HEK293T (cell line): ENCODE data around the gene LGR5.
"Not testable (repeated sequence)": the region's sequence is repeated elsewhere in the genome, so short reads cannot be mapped to it uniquely, and the experiment has no call there.

Experiments used
- CTCF ChIA-PET: fragments of 350-600 bp; formaldehyde crosslinking; extraction: SDS; loops from one replicate; lab custom pipeline; 2021; ENCODE audit warnings: antibody characterized with exemption, inconsistent platforms; lab: Yijun Ruan, JAX
- POLR2A ChIA-PET: fragments of 350-600 bp; formaldehyde crosslinking; extraction: SDS; loops from one replicate; lab custom pipeline; 2020; ENCODE audit warnings: antibody characterized with exemption, inconsistent platforms; lab: Yijun Ruan, JAX
- DNase-seq: peaks from one replicate; pipeline ENCODE4 v3.0.0; 2012; ENCODE audit warnings: mixed read lengths; ENCODE audit errors: extremely low spot score
- ARNT ChIP-seq: fragments of 450-650 bp; IDR thresholded peaks from 2 replicates; pipeline ENCODE4 v1.6.1; 2017; ENCODE audit warnings: mild to moderate bottlenecking
- BHLHE40 ChIP-seq: fragments of 450-650 bp; IDR thresholded peaks from 2 replicates; pipeline ENCODE4 v1.6.1; 2016; ENCODE audit warnings: mild to moderate bottlenecking, moderate library complexity, borderline replicate concordance
- CTBP1 ChIP-seq: fragments of 450-650 bp; IDR thresholded peaks from 2 replicates; pipeline ENCODE4 v1.6.1; 2016; ENCODE audit warnings: borderline replicate concordance
- ELF4 ChIP-seq: fragments of 450-650 bp; IDR thresholded peaks from 2 replicates; pipeline ENCODE4 v1.6.1; 2017; ENCODE audit warnings: antibody characterized with exemption
- FOXA1 ChIP-seq: fragments of 450-650 bp; IDR thresholded peaks from 2 replicates; pipeline ENCODE4 v1.6.1; 2016; ENCODE audit warnings: mild to moderate bottlenecking
- FOXK2 ChIP-seq: fragments of 450-650 bp; IDR thresholded peaks from 2 replicates; pipeline ENCODE4 v1.6.1; 2016; ENCODE audit warnings: mild to moderate bottlenecking
- FOXM1 ChIP-seq: fragments of 450-650 bp; IDR thresholded peaks from 2 replicates; pipeline ENCODE4 v1.6.1; 2017; ENCODE audit warnings: mild to moderate bottlenecking, borderline replicate concordance
- HDGF ChIP-seq: fragments of 450-650 bp; IDR thresholded peaks from 2 replicates; pipeline ENCODE4 v1.6.1; 2017; ENCODE audit warnings: antibody characterized with exemption, borderline replicate concordance
- L3MBTL2 ChIP-seq: fragments of 450-650 bp; conservative IDR thresholded peaks from 2 replicates; pipeline ENCODE4 v1.6.1; 2016; ENCODE audit warnings: mild to moderate bottlenecking
- LEF1 ChIP-seq: fragments of 450-650 bp; IDR thresholded peaks from 2 replicates; pipeline ENCODE4 v1.6.1; 2017; ENCODE audit warnings: mild to moderate bottlenecking, borderline replicate concordance
- NFRKB ChIP-seq: fragments of 450-650 bp; IDR thresholded peaks from 2 replicates; pipeline ENCODE4 v1.6.1; 2016; ENCODE audit warnings: mild to moderate bottlenecking, moderate library complexity
- SP1 ChIP-seq: fragments of 450-650 bp; IDR thresholded peaks from 2 replicates; pipeline ENCODE4 v1.6.1; 2017
- SUZ12 ChIP-seq: fragments of 450-650 bp; IDR thresholded peaks from 2 replicates; pipeline ENCODE4 v1.6.1; 2016; ENCODE audit warnings: mild to moderate bottlenecking
- TARDBP ChIP-seq: fragments of 450-650 bp; IDR thresholded peaks from 2 replicates; pipeline ENCODE4 v1.6.1; 2016
- ZNF384 ChIP-seq: fragments of 450-650 bp; IDR thresholded peaks from 2 replicates; pipeline ENCODE4 v1.6.1; 2016
- TF ChIP-seq, protein P1 (sequence below): fragments of 450-650 bp; IDR thresholded peaks from 2 replicates; pipeline ENCODE4 v1.6.1; 2016

The LGR5 gene

DNA sequence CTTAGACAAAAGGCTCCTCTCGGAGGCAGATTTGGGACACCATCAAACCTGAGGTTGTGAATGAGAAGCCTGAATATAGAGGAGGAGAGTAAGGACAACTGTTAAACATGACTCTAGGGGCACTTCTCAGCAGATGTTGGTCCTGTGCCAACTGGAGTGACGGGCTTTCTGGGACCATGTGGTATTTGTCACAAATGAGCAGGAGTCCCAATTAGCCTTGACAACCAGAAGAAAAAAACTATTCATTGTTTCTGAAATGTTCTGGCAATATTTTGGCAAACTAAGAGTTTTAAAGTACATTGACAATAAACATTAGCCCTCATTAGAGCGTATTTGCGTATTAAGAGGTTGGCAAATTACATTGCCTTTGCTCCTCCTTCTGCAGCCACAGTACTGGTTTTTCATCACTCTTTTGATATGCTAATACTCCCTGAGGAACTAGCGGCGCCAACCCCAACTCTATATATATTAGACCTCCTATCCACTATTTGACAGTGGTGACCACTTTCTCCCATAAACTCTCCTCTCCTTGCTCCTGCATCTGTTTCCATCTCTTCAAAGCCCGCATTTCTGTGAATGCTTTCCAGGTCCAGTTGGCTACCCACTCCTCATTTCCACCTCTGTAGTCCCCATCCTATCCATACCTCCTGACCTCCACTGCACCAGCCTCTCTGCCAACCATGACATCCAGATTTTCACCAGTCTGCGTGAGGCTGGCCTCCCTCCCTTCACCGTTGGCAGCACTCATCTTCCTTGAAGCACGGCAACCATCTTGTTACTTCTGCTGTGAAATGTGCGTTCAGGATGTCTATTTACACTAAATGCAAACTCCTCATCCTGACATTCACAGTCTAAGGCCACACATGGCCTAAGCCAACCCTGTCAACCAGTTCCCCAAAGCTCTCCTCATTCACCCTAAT, 123.3 kb downstream of the LGR5 start:
- no peak for DNase-seq
- ChIA-PET POLR2A (no interaction called here), CTCF (no interaction called here)
- no peak for TF ChIP-seq TARDBP
- no peak for TF ChIP-seq FOXK2
- no peak for TF ChIP-seq FOXA1
- no peak for TF ChIP-seq LEF1
- TF ChIP-seq NFRKB: no peak
- no peak for TF ChIP-seq ZNF384
- TF ChIP-seq ELF4: no peak
- TF ChIP-seq, protein P1, sequence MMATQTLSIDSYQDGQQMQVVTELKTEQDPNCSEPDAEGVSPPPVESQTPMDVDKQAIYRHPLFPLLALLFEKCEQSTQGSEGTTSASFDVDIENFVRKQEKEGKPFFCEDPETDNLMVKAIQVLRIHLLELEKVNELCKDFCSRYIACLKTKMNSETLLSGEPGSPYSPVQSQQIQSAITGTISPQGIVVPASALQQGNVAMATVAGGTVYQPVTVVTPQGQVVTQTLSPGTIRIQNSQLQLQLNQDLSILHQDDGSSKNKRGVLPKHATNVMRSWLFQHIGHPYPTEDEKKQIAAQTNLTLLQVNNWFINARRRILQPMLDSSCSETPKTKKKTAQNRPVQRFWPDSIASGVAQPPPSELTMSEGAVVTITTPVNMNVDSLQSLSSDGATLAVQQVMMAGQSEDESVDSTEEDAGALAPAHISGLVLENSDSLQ: no peak
- TF ChIP-seq ARNT: no peak
- no peak for TF ChIP-seq BHLHE40
- no peak for TF ChIP-seq HDGF
- no peak for TF ChIP-seq CTBP1
- TF ChIP-seq L3MBTL2: no peak

DNA sequence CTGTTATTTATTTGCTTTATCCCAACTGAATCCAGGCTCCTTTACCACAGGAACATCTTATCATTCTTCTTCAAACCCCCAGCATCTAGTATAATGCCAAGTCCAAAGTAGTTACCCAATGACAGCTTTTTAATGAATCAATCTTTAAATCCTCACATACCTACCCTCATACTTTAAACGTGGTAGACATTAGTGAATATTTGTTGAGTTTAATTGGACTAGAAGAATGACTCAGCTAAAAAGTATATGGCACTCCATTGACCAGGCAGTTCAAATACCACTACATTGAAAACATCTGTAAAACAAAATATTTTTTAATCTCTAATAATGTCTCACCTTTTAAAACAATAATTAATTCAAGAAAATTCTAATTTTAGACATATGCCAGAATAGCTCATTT, 125.9 kb downstream of the LGR5 start:
- no peak for TF ChIP-seq LEF1
- TF ChIP-seq SP1: no peak
- no peak for TF ChIP-seq SUZ12
- TF ChIP-seq, protein P1: no peak
- no peak for TF ChIP-seq HDGF
- no peak for TF ChIP-seq FOXK2
- no peak for TF ChIP-seq TARDBP
- TF ChIP-seq CTBP1: no peak
- TF ChIP-seq ELF4: no peak
- no peak for TF ChIP-seq L3MBTL2
- TF ChIP-seq NFRKB: no peak
- no peak for TF ChIP-seq FOXA1
- TF ChIP-seq ARNT: no peak
- TF ChIP-seq BHLHE40: no peak
- no peak for TF ChIP-seq ZNF384
- POLR2A ChIA-PET: no interaction called here
- CTCF ChIA-PET: interaction anchor here (0.7 kb wide), 1 partner anchor 9 kb away, joined by 4 read pairs; no protein-coding TSS in a partner anchor
- no peak for DNase-seq

DNA sequence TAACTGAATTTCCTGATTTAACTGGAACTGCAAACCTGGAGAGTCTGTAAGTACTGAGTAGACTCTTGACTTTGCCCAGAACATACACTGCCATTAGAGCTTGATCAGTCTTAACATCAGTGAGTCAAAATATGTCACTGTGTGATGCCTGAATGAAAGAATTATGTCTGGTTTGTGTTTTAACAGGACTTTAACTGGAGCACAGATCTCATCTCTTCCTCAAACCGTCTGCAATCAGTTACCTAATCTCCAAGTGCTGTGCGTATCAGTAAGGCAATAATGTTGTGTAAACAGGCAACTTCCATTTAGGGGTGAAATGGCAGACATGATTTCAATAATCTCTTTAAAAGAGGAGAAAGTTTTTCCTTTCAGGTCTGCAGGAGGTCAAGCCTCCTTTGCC, 127.1 kb downstream of the LGR5 start:
- no peak for DNase-seq
- CTCF ChIA-PET: no interaction called here
- POLR2A ChIA-PET: no interaction called here
- TF ChIP-seq L3MBTL2 (no peak), SP1 (no peak), BHLHE40 (no peak), ELF4 (no peak), HDGF (no peak), FOXK2 (no peak), ARNT (no peak), NFRKB (no peak), TARDBP (no peak), LEF1 (no peak), FOXM1 (no peak), ZNF384 (no peak), SUZ12 (no peak), CTBP1 (no peak), FOXA1 (no peak)
- TF ChIP-seq, protein P1: no peak

DNA sequence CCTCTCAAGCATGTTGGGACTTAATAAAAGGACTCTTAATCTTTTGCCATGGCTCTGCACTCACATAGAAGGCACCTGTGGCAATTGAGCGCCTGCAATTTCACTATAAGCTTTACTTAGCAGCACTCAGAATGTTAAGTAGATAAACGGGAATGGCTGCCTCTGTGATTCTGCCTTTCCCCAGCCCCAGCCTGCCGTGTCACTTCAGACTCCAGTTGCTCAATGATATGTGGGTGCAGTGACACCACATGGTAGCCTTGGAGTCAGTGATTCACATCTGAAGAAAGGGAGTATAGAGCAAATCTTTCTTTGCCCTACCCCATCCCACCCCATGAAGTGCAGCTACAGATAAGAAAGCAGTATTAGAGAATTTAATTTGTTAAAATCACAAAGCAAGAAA, 127.9 kb downstream of the LGR5 start:
- TF ChIP-seq ELF4 (no peak), SUZ12 (no peak)
- TF ChIP-seq, protein P1: no peak
- POLR2A ChIA-PET: no interaction called here
- no peak for DNase-seq
- CTCF ChIA-PET: no interaction called here

DNA sequence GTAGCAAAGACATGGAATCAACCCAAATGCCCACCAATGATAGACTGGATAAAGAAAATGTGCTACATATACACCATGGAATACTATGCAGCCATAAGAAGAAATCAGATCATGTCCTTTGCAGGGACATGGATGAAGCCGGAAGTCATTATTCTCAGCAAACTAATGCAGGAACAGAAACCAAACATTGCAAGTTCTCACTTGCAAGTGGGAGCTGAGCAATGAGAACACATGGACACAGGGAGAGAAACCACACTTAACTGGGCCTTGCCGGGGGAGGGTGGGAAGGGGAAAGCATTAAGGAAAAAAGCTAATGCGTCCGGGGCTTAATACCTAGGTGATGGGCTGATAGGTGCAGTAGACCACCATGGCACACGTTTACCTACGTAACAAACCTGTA, 130.3 kb downstream of the LGR5 start:
- DNase-seq, POLR2A ChIA-PET, CTCF ChIA-PET: not testable (repeated sequence)

DNA sequence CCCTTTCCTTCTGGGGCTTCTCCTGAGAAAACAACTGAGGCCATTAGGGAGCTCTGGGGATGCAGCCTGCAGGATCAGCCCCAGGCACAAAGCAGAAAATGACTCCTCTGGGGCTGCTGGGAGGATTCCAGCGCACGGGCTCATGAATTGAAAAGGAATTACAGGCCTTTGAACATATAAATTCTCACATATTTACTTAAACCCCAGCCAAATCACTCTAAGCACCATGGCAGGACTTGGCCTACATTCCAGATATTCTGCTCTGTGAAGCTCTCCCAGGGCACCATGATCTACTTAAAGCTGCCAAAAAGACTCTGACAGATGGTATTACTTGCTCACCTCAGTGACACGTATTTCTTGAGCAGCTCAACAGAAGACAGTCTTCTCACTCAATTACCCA, 136.9 kb downstream of the LGR5 start:
- TF ChIP-seq, protein P1: no peak
- no peak for TF ChIP-seq CTBP1
- no peak for TF ChIP-seq SUZ12
- TF ChIP-seq FOXM1: no peak
- no peak for TF ChIP-seq SP1
- TF ChIP-seq BHLHE40: no peak
- no peak for TF ChIP-seq ZNF384
- TF ChIP-seq LEF1: no peak
- no peak for TF ChIP-seq ELF4
- TF ChIP-seq L3MBTL2: no peak
- TF ChIP-seq FOXK2: no peak
- no peak for TF ChIP-seq ARNT
- no peak for TF ChIP-seq TARDBP
- no peak for TF ChIP-seq FOXA1
- no peak for TF ChIP-seq HDGF
- no peak for TF ChIP-seq NFRKB
- CTCF ChIA-PET: no interaction called here
- POLR2A ChIA-PET: interaction anchor here (1.3 kb wide), 1 partner anchor 19 kb away, joined by 4 read pairs; no protein-coding TSS in a partner anchor
- DNase-seq: no peak
